Lower leg skin (tissue), 4 donors: ENCODE measurements around the gene CCDC169. TPM values are rescaled to one million over a fixed set of nuclear protein-coding genes. Genes with fewer than 3 reads are reported as not detected.

Experiments
- DNase-seq, 2 donors: peaks; one replicate each; pipeline ENCODE4 v3.0.0-alpha.2; 2019; ENCODE audit warnings: low spot score in 2 of 2
- H3K4me3 ChIP-seq: fragments of 200-600 bp; sonication (generic); 2 replicates; pipeline ENCODE4 v1.5.1; 2017; ENCODE audit warnings: mild to moderate bottlenecking, low read depth; ENCODE audit not compliant: poor library complexity, severe bottlenecking
- CTCF ChIP-seq, 3 donors: fragments of 450-650 bp; IDR thresholded peaks; one replicate each; pipeline ENCODE4 v1.5.1; 2016; ENCODE audit warnings: antibody characterized with exemption in 3 of 3, mild to moderate bottlenecking in 3 of 3, moderate library complexity in 2 of 3
- POLR2A ChIP-seq, 2 donors: fragments of 450-650 bp; IDR thresholded peaks; one replicate each; pipeline ENCODE4 v1.6.1; 2016 to 2017; ENCODE audit warnings: antibody characterized with exemption in 2 of 2, mild to moderate bottlenecking in 1 of 2, moderate library complexity in 1 of 2
- WGBS, 2 donors: methylation state at CpG; one replicate each; pipeline ENCODE4 v1.1.5; 2018; 5-methylcytosine and 5-hydroxymethylcytosine counted together
- intact Hi-C: fragments of 100-400 bp; cut with DNase I; formaldehyde crosslinking; loops from one replicate; pipeline ENCODE4 v1.15.0; 2023; ENCODE audit warnings: low total_unique reads
- total RNA-seq, 4 donors: library from RNA; depleted of rRNA; stranded (reverse); fragments of >200 nt; gene quantifications; one replicate each; pipeline ENCODE4 v1.1.0, GENCODE V29; 2016

Gene CCDC169
- total RNA-seq, 4 donors from 2014 or later: 0.47 to 0.49 TPM; not detected in 2

- DNase-seq: no peak
- TF ChIP-seq CTCF (IDR thresholded peaks at IDR 0.05) (peak in 1 of 3 donors; percentile 12), POLR2A (IDR thresholded peaks at IDR 0.05) (no peak)
- 41 to 48% methylated on average over 6 of the region's 6 CpGs for WGBS, 2 donors
- H3K4me3 ChIP-seq: no peak overlapping the region
- intact Hi-C loops: no loop called here
Observed at GRCh38 chr13:36282821-36283432, 14.7 kb downstream of the CCDC169 start.

DNA sequence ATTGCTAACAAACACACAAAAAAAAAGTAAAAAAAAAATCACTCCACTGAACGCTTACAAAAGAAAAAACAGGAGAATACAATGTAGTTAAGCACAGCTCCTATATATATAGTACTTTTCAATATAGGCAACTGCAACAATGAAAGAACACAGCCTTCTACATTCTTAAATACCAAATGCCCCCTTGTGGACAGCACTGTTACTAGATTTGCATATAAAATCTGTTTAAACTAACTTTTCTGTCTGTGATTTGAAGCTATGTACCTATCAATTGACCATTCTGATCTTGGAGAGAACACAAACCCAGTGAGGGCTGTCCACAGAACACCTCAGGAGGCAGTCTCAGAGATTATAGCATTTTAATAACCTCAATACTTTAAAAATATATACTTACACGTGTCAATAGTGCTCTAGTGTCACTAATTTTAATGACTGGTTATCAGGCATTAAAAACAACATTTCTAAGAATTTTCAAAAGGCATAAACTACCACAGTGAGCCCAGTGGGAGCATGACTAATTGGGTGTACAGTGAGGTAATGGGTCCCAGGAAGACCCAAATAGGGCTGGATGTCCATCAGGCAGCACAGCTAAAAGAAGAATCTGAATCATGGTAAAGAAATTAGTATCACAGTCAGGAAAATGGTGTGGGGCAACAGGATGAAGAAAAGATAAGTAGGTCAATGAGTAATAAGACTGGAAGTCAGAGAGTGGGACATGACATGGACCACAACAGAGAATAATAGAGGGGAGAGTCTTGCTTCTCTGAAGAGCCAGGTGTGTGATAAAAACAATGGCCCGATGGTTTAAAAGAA lies 22.2 kb downstream of the CCDC169 start:
- no peak for DNase-seq
- TF ChIP-seq POLR2A (IDR thresholded peaks at IDR 0.05) (no peak), CTCF (IDR thresholded peaks at IDR 0.05) (no peak)
- H3K4me3 ChIP-seq: no peak overlapping the region
- intact Hi-C loops: loop anchor here (5.0 kb wide), 1 partner anchor 298 kb away; no protein-coding TSS in a partner anchor
- 64 to 66% methylated on average over 3 of the region's 3 CpGs for WGBS, 2 donors

GRCh38 chr13:36273431-36273830 lies 24.2 kb downstream of the CCDC169 start:
- no peak for DNase-seq
- no peak for TF ChIP-seq POLR2A (IDR thresholded peaks at IDR 0.05)
- TF ChIP-seq CTCF (IDR thresholded peaks at IDR 0.05): no peak
- no peak overlapping the region for H3K4me3 ChIP-seq
- intact Hi-C loops: no loop called here
- 90 to 94% methylated on average over 2 of the region's 2 CpGs for WGBS, 2 donors

DNA sequence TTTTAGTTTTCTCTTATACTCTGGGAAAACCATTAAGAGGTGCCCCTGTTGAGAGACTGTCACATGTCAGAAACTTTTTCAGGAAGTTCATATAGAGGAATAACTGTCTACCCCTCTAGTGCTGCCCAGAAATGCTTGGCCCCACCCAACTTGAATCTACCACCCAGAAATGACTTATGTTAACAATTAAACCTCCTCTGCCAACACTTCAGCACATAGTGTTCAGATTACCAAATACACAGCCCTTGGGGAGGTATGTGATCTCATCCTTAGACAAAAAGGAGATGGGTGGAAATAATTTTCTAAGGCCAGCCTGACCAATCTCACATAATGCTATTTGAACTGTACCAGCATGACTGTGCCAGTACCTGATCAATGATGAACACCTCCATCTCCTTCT lies 35.6 kb downstream of the CCDC169 start:
- intact Hi-C loops: no loop called here
- peak in 1 of 2 donors; percentile 36 for DNase-seq
- TF ChIP-seq POLR2A (IDR thresholded peaks at IDR 0.05): no peak
- no peak for TF ChIP-seq CTCF (IDR thresholded peaks at IDR 0.05)
- H3K4me3 ChIP-seq: no peak overlapping the region

GRCh38 chr13:36261011-36261410 lies 36.6 kb downstream of the CCDC169 start:
- intact Hi-C loops: no loop called here
- no peak overlapping the region for H3K4me3 ChIP-seq
- no peak for DNase-seq
- TF ChIP-seq CTCF (IDR thresholded peaks at IDR 0.05): no peak
- no peak for TF ChIP-seq POLR2A (IDR thresholded peaks at IDR 0.05)
- WGBS, 2 donors: 85 to 86% methylated on average over 3 of the region's 3 CpGs
